ENCODE results near the gene KLHL11.
"Not testable (repeated sequence)": the region's sequence is repeated elsewhere in the genome, so short reads cannot be mapped to it uniquely, and the experiment has no call there.

- TF ChIP-seq CTCF (IDR thresholded peaks at IDR 0.05; ENCODE audit: control extremely low read depth in 1 of 3, insufficient read depth in 1 of 3, low read depth in 1 of 3, low read length in 3 of 3); SRF (IDR thresholded peaks at IDR 0.05; ENCODE audit: low read depth, low read length); EGR1 (IDR thresholded peaks at IDR 0.05; ENCODE audit: borderline replicate concordance, low read depth, low read length); POLR2A (IDR thresholded peaks at IDR 0.05; ENCODE audit: control extremely low read depth in 1 of 2, low read depth in 2 of 2, low read length in 2 of 2): not testable (repeated sequence)
These were observed 25.8 kb downstream of the KLHL11 start for GRCh38 chr17:41839448-41839847.

Data from H1 (cell line).